CD4-positive, alpha-beta T cell treated with Interleukin-17A for 1 hour (primary cell): ENCODE results near the gene FAM237B.

Experiments
- DNase-seq: peaks from one replicate; pipeline ENCODE4 v3.0.0-alpha.2; 2020

Gene FAM237B

GRCh38 chr7:90290244-90291113, 30.6 kb downstream of the FAM237B start:
- no peak for DNase-seq

DNA sequence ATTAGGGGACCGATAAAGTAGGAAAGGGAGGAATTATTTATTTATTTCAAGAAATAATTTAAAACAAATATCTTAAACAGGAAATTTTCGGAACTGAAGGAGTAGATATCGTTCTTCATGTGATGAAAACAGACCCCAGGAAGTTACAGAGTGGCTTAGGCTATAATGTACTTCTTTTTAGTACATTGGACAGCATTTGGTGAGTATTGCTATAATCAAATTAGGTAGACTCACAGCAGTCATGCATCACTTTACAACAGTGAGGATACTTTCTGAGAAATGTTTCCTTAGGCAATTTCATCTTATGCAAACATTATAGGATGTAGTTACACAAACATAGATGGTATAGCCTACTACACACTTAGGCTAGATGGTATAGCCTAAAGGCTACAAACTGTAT, 33.0 kb downstream of the FAM237B start:
- no peak for DNase-seq

DNA sequence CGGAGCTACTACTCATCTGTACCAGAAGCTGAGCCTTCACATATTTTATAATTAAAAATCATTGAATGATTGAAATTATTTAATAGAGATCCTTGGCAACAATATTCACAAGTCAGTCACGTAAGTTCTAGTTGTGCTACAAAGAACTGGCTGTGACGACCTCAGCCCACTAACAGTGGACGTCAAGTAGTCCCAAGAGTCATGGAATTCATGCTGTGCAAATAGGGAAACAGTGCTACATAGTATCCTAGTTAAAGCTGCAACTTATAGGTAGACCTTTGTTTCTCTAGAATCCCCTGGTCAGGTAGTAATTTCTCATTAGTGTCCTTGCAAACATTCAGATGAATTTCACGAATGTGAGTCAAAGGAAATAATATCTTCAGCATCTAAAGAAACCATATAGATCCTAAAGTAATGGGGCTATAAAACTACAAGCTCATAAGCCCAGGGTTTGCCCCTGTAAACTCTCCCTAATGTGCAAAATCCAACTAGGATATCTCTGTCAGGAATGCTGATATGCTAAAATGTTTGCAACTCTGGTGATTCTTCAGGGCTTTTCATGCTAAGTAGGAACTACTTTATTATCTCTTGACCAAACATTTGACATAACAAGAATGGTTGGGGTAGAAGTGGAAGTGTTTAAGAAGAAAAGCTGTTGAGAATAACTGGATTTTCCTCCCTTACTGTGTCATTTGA, 44.9 kb downstream of the FAM237B start:
- no peak for DNase-seq

- DNase-seq = no peak
Observed at GRCh38 chr7:90274161-90274560, 46.9 kb downstream of the FAM237B start.

DNA sequence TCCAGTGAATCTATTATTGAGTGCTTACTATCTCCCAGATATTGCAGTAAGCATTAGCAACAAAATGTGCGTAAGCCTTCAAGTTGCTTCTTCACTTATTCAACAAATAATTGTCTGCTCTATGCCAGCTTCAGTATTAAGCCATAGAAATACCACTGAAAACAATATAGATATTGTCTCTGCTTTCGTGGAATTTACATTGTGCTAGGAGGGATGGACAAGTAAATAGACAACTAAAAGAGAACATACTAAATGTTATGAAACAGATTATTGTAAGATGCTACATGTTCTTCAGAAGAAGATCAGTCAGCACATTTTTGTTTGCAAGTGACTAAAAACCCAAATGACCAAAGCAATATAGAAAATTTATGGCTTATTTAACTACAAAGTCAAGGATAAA, 48.9 kb downstream of the FAM237B start:
- no peak for DNase-seq

DNA sequence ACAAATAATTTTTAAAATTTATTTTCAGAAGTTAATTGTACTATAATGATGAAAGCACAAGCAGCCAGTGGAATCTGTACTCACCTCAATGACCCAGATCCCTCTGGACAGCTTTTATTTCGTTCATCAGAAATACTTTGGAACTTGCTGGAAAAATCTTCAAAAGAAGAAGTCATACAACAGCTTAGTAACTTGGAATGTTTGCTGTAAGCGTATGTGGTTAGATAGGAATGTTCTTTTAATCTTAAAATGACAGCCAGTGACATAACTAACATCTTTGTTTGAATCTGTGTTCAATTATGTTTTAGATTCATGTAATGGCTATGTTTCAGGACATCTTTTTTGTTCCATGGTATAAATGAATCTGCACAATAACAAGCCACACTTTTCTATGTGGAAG, 49.4 kb downstream of the FAM237B start:
- DNase-seq = no peak

DNA sequence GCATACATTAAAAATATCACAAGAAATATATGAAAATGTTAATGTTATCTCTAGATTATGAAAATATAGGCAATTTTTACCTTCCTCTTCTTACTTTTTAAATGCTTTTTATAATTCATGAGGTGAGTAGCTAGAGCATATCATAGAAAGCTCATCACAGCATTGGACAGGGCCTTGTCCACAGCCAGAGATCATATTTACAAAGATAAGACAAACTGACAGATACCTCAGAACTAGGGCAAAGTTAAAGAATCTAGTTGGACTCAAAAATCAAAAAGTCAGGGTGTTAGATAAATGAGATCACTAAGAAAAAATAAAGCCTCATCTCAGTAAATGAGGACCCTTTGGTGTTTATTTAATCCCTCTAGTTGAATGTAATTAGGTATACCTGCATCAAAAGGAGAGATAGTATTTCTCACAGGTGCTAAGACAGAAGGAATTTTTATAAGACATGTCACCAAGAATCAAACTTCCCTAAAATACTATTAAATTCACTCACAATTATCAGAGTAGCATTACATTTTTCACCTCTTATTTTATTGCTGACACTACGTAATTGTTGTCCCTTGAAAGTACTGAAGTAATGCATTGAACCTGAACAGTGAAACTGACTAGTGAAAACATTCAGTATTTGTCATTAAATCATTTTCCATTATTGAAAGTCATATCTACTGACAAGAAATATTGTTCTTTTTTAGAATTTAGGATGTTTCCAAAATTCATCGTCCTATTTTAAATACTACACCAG, 50.5 kb downstream of the FAM237B start:
- no peak for DNase-seq

GRCh38 chr7:90269163-90269562, 51.9 kb downstream of the FAM237B start:
- DNase-seq = no peak

GRCh38 chr7:90267263-90267858, 53.7 kb downstream of the FAM237B start:
- no peak for DNase-seq

- no peak for DNase-seq
Observed at GRCh38 chr7:90266808-90267207, 54.3 kb downstream of the FAM237B start.
